ENCODE data around the gene EGFL8. TPM values are rescaled to one million over a fixed set of nuclear protein-coding genes. Genes with fewer than 3 reads are reported as not detected.
A peak's percentile ranks its signal among the peaks of the same experiment; 100 is the strongest.

Gene EGFL8
- total RNA-seq, 6 experiments from 2014 or later = 3.5 to 4.4 (median 3.7) TPM

GRCh38 chr6:32170294-32170693 lies 5.9 kb downstream of the EGFL8 start:
- peaks cover 64% of the 10 kb centered on the region for H3K4me1 Mint-ChIP-seq (ENCODE audit: low read depth)
- DNase-seq = no peak
- no peaks in the 10 kb centered on the region for H3K9me3 Mint-ChIP-seq
- peaks cover 7% of the 10 kb centered on the region for H3K27me3 Mint-ChIP-seq (ENCODE audit: insufficient read depth)
- H3K36me3 Mint-ChIP-seq (ENCODE audit: low read depth) = peaks cover 34% of the 10 kb centered on the region
- H3K4me3 Mint-ChIP-seq = no peak overlapping the region
- no peak for TF ChIP-seq CTCF (IDR thresholded peaks at IDR 0.05)
- peak overlapping the region; percentile 49 for H3K27ac Mint-ChIP-seq

- Mint-ChIP-seq H3K4me3 (no peak overlapping the region), H3K36me3 (ENCODE audit: low read depth) (peaks cover 34% of the 10 kb centered on the region), H3K4me1 (ENCODE audit: low read depth) (peaks cover 67% of the 10 kb centered on the region), H3K27me3 (ENCODE audit: insufficient read depth) (peaks cover 7% of the 10 kb centered on the region), H3K9me3 (no peaks in the 10 kb centered on the region), H3K27ac (peak overlapping the region; percentile 21; the same call in 1 of the 2 replicates)
- no peak for TF ChIP-seq CTCF (IDR thresholded peaks at IDR 0.05)
- no peak for DNase-seq
Observed at GRCh38 chr6:32171234-32171633, 6.8 kb downstream of the EGFL8 start.

- DNase-seq = no peak
Observed at GRCh38 chr6:32173051-32173727, 8.8 kb downstream of the EGFL8 start.

GRCh38 chr6:32174416-32174815 lies 10.0 kb downstream of the EGFL8 start:
- TF ChIP-seq CTCF (IDR thresholded peaks at IDR 0.05) = no peak
- Mint-ChIP-seq H3K27me3 (ENCODE audit: insufficient read depth) (peaks cover 3% of the 10 kb centered on the region; the same call in 1 of the 2 replicates), H3K9me3 (no peaks in the 10 kb centered on the region), H3K36me3 (ENCODE audit: low read depth) (peaks cover 27% of the 10 kb centered on the region), H3K27ac (no peak overlapping the region), H3K4me3 (peak overlapping the region; percentile 96), H3K4me1 (ENCODE audit: low read depth) (peaks cover 77% of the 10 kb centered on the region)
- DNase-seq = no peak

More at GRCh38 chr6:32173051-32173727, 8.8 kb downstream of the EGFL8 start:
- Mint-ChIP-seq H3K4me1 (ENCODE audit: low read depth) (peaks cover 80% of the 10 kb centered on the region), H3K4me3 (no peak overlapping the region; the same call in 1 of the 2 replicates), H3K27ac (0 out of 2 replicates have a peak overlapping the region, but pooled peaks have one; percentile 3), H3K36me3 (ENCODE audit: low read depth) (peaks cover 28% of the 10 kb centered on the region), H3K9me3 (no peaks in the 10 kb centered on the region), H3K27me3 (ENCODE audit: insufficient read depth) (peaks cover 7% of the 10 kb centered on the region)
- no peak for TF ChIP-seq CTCF (IDR thresholded peaks at IDR 0.05)

- Mint-ChIP-seq H3K27ac (peak overlapping the region; percentile 99), H3K36me3 (ENCODE audit: low read depth) (peaks cover 22% of the 10 kb centered on the region), H3K4me1 (ENCODE audit: low read depth) (peaks cover 77% of the 10 kb centered on the region), H3K27me3 (ENCODE audit: insufficient read depth) (peaks cover 3% of the 10 kb centered on the region; the same call in 1 of the 2 replicates), H3K4me3 (peak overlapping the region; percentile 96), H3K9me3 (no peaks in the 10 kb centered on the region)
- TF ChIP-seq CTCF (IDR thresholded peaks at IDR 0.05) = no peak
- DNase-seq = no peak
Observed at GRCh38 chr6:32175322-32175710, 10.9 kb downstream of the EGFL8 start.

All from HFFc6 (cell line).